VCaP (cell line): Measurements from ENCODE around the gene OBSL1.

Experiments
- H3K27ac ChIP-seq: fragments of 450-650 bp; 2 replicates; pipeline ENCODE4 v1.5.1; 2017
- TF ChIP-seq, protein P1 (sequence below): fragments of 450-650 bp; conservative IDR thresholded peaks from 2 replicates; pipeline ENCODE4 v1.5.1; 2017; ENCODE audit warnings: mild to moderate bottlenecking, moderate library complexity

The OBSL1 gene

DNA sequence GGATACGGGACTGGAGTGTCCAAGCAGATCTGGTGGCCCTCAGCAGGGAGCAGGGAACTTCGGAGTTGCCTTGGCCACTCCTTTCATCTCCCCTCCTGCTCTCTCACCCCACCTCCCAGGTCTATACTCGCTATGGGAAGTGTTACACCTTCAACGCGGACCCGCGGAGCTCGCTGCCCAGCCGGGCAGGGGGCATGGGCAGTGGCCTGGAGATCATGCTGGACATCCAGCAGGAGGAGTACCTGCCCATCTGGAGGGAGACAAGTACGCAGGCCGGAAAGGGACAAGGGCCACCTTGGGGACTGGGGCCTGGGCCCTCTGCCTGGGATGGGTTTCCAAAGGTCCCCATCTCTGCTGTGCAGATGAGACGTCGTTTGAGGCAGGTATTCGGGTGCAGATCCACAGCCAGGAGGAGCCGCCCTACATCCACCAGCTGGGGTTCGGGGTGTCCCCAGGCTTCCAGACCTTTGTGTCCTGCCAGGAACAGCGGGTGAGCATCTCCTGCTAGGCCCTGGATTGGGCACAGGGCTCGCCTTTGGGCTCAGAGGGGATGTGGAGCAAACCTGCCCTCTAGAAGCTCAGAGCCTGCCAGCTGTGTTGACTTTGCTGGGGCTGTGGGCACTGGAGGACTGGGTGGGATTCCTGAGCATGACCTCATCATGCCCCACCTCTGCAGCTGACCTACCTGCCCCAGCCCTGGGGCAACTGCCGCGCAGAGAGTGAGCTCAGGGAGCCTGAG is 39.5 kb downstream of the OBSL1 start:
- H3K27ac ChIP-seq, result no peak overlapping the region
- TF ChIP-seq, protein P1, sequence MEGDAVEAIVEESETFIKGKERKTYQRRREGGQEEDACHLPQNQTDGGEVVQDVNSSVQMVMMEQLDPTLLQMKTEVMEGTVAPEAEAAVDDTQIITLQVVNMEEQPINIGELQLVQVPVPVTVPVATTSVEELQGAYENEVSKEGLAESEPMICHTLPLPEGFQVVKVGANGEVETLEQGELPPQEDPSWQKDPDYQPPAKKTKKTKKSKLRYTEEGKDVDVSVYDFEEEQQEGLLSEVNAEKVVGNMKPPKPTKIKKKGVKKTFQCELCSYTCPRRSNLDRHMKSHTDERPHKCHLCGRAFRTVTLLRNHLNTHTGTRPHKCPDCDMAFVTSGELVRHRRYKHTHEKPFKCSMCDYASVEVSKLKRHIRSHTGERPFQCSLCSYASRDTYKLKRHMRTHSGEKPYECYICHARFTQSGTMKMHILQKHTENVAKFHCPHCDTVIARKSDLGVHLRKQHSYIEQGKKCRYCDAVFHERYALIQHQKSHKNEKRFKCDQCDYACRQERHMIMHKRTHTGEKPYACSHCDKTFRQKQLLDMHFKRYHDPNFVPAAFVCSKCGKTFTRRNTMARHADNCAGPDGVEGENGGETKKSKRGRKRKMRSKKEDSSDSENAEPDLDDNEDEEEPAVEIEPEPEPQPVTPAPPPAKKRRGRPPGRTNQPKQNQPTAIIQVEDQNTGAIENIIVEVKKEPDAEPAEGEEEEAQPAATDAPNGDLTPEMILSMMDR, result no peak

DNA sequence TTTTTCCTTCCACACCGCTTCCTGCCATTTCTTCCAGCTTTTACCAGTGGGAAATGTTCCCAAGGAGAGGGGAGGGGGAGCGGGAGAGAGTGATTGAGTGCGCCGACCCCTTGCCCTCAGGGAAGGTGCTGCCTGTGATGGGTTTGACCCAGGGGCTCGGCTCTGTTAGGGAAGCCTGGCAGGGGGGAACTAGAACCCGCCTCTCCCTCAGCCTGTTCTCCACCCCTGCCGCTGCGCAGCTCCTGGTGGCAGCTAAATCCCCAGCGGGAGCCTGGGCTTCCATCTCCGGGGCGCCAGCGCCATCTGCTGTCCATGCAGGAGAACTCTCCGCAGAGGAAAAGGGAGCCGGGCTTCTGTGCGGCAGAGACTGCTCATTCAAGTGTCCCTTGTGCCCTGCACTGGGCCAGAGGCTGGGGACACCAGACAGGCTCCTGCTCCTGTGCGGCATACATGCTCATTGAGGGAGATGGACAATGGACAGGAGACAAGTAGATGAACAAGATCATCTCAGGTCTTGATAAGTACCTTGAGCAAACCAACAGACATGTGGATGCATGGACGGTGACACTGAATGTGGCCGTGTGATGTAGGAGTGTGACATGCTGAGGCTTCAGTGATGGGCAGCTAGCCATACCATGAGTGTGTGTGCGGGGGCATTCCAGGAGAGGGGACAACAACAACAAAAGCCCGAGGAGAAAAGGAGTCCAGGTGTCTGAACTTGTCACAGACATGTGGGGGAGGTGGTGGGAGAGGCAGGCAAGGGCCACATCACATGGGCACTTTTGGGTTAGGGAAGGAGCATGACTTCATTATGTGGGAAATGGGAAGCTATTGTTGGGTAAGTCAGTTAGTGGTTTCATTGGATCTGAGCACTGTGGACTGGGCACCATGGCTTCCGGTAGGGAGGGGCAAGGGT is 41.0 kb downstream of the OBSL1 start:
- TF ChIP-seq, protein P1, result peak; percentile 94
- no peak overlapping the region for H3K27ac ChIP-seq

DNA sequence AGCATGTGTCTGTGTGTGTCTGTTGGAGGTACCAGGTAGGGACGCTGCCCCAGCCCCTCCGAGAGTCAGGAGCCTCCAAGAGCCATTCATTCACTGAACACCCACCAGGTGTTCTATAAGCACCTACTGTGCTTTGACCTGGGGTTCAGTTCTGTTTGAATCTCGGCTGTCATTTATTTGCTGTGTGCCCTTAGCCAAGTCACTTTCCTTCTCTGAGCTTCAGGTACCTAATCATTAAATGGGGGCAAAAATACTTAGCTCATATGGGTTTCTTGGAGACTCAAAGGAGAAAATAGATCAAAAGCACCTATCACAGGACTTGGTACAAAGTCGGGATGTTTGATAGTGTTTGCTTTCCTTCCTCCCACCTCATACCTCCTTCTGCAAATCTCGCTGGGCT is 43.9 kb downstream of the OBSL1 start:
- no peak overlapping the region for H3K27ac ChIP-seq
- TF ChIP-seq, protein P1, result no peak

DNA sequence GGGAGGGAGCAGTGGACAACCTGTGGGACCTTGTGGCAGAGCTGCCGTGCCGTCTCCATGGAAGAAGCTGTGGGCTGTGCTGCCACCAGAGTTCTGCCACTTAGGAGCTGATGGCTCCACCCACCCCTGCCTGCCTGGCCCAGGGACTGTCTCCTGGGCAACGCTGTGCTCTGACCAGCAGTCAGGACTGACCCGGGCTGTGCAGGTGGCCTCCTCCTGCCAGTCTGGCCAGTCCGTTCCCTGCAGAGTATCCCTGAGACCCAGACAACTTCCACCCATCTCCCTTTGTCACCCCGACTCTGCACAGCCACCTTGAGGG is 44.3 kb downstream of the OBSL1 start:
- TF ChIP-seq, protein P1, result no peak
- H3K27ac ChIP-seq, result peak overlapping the region; percentile 38; the same call in 1 of the 2 replicates

DNA sequence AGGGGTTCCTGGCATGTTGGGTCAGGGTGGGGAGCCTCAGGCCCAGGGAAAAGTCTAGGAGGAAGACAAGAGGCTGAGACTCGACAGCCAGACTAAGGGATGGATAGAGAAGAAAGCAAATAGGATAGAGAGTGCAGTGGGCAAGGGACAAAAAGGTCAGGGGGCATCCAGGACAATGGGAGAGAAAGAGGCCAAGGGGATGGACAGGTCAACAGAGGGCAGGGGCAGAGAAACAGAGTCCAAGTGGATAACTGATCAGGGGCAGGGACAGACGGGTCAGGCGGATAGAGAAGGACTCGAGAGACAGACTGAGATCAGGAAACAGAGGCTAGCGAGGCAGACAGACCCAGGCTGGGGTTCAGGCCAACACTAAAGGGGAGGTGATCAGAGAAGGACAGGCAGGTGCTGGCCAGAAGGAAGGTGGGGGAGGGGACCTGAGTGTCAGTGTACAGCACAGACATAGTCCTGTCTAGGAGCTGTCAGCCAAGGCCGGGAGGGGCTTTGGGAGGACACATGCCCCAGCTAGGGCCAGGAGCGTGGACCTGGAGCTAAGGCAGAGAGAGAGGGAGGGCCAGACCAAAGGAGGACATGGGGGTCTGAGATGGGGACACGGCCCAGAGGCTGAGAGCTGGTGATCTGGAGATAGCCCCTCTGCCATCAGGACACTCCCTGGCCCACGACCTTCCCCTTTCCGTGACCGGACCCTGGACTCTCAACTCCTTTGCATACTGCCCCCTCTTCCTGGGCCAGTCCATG is 44.8 kb downstream of the OBSL1 start:
- TF ChIP-seq, protein P1, result no peak
- H3K27ac ChIP-seq, result peak overlapping the region; percentile 38; the same call in 1 of the 2 replicates

- no peak overlapping the region; the same call in 1 of the 2 replicates for H3K27ac ChIP-seq
- TF ChIP-seq, protein P1, result no peak
These were observed 45.7 kb downstream of the OBSL1 start for GRCh38 chr2:219525533-219526232.
